ENCODE measurements around the gene GNB1L. TPM values are rescaled to one million over a fixed set of nuclear protein-coding genes. Genes with fewer than 3 reads are reported as not detected.

The GNB1L gene
- total and polyA plus RNA-seq, 10 of the 15 experiments (the other 5 are each of a cell fraction or from before 2014, with no cell fraction given), result 0.21 to 19.4 (median 6.8) TPM

GRCh38 chr22:19871023-19871844, 16.6 kb upstream of the GNB1L start:
- no peak overlapping the region for H3K4me3 ChIP-seq
- H3K9ac ChIP-seq (ENCODE audit: control insufficient read depth, insufficient read depth, low read length), result no peak overlapping the region
- no peak for FAIRE-seq
- CTCF ChIA-PET, result interaction anchor here (0.8 kb wide), 1 partner anchor 11 kb away, joined by 3 read pairs; no protein-coding TSS in a partner anchor
- in situ Hi-C loops (cut with MboI), result no loop called here
- SMC1A ChIA-PET (ENCODE audit: uncharacterized antibody, unreplicated experiment), result no interaction called here
- intact Hi-C loops (cut with micrococcal nuclease; ENCODE audit: unreplicated experiment), result no loop called here
- POLR2A ChIA-PET, result interaction anchor here (1.0 kb wide), 1 partner anchor 23 kb away, joined by 3 read pairs; no protein-coding TSS in a partner anchor
- H4K20me1 ChIP-seq (ENCODE audit: control insufficient read depth, insufficient read depth), result no peaks in the 10 kb centered on the region
- no peaks in the 10 kb centered on the region for H3K4me1 ChIP-seq (ENCODE audit: control insufficient read depth, insufficient read depth, low read length)
- H3K4me2 ChIP-seq (ENCODE audit: control insufficient read depth, insufficient read depth), result no peak overlapping the region
- RAD21 ChIA-PET (ENCODE audit: unreplicated experiment), result no interaction called here
- no peaks in the 10 kb centered on the region for H3K79me2 ChIP-seq (ENCODE audit: control insufficient read depth, insufficient read depth, low read length)
- DNase-seq (ENCODE audit: low read depth, low spot score), result no peak
- H3K36me3 ChIP-seq (ENCODE audit: control insufficient read depth in 2 of 2, insufficient read depth in 2 of 2, low read length in 1 of 2), result no peaks in the 10 kb centered on the region
- no peak overlapping the region for H3K27ac ChIP-seq (ENCODE audit: control insufficient read depth, insufficient read depth)
- TF ChIP-seq EZH2 (IDR thresholded peaks at IDR 0.05; ENCODE audit: borderline replicate concordance, control insufficient read depth, low read depth, low read length), result no peak
- no peak for TF ChIP-seq SUZ12 (IDR thresholded peaks at IDR 0.05; ENCODE audit: unreplicated experiment)
- TF ChIP-seq PAX5 (IDR thresholded peaks at IDR 0.05; ENCODE audit: borderline replicate concordance, low read depth, low read length), result no peak
- TF ChIP-seq KDM1A (IDR thresholded peaks at IDR 0.05; ENCODE audit: borderline replicate concordance), result no peak
- 49% methylated on average over 19 of the region's 19 CpGs for WGBS (ENCODE audit: insufficient coverage, insufficient replicate concordance, low lambda C conversion rate, missing lambda C conversion rate)
- H3K9me3 ChIP-seq (replicated peaks; ENCODE audit: control insufficient read depth, insufficient read depth, low read length), result no peaks in the 10 kb centered on the region
- no peak overlapping the region for H2AFZ ChIP-seq (ENCODE audit: control insufficient read depth, low read depth, low read length)
- H3K27me3 ChIP-seq (replicated peaks in 1 of 2; ENCODE audit: control insufficient read depth in 2 of 2, insufficient read depth in 2 of 2, low read length in 1 of 2), result no peaks in the 10 kb centered on the region
- no TSS peak for BruUV-seq (replicated peaks)
- no peak for ATAC-seq

GRCh38 chr22:19870153-19871022, 15.7 kb upstream of the GNB1L start:
- H3K9me3 ChIP-seq (replicated peaks; ENCODE audit: control insufficient read depth, insufficient read depth, low read length), result no peaks in the 10 kb centered on the region
- intact Hi-C loops (cut with micrococcal nuclease; ENCODE audit: unreplicated experiment) (no loop called here), in situ Hi-C loops (cut with MboI) (no loop called here)
- H3K36me3 ChIP-seq (ENCODE audit: control insufficient read depth in 2 of 2, insufficient read depth in 2 of 2, low read length in 1 of 2), result no peaks in the 10 kb centered on the region
- TF ChIP-seq, protein P1, sequence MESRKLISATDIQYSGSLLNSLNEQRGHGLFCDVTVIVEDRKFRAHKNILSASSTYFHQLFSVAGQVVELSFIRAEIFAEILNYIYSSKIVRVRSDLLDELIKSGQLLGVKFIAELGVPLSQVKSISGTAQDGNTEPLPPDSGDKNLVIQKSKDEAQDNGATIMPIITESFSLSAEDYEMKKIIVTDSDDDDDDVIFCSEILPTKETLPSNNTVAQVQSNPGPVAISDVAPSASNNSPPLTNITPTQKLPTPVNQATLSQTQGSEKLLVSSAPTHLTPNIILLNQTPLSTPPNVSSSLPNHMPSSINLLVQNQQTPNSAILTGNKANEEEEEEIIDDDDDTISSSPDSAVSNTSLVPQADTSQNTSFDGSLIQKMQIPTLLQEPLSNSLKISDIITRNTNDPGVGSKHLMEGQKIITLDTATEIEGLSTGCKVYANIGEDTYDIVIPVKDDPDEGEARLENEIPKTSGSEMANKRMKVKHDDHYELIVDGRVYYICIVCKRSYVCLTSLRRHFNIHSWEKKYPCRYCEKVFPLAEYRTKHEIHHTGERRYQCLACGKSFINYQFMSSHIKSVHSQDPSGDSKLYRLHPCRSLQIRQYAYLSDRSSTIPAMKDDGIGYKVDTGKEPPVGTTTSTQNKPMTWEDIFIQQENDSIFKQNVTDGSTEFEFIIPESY (IDR thresholded peaks at IDR 0.05), result no peak
- TF ChIP-seq BMI1 (IDR thresholded peaks at IDR 0.05; ENCODE audit: borderline replicate concordance) (no peak), CREM (IDR thresholded peaks at IDR 0.05; ENCODE audit: low read depth) (no peak), RBBP5 (conservative IDR thresholded peaks at IDR 0.05) (no peak), ESRRA (IDR thresholded peaks at IDR 0.05; ENCODE audit: low read length) (no peak), NFIC (IDR thresholded peaks at IDR 0.05; ENCODE audit: low read depth, low read length) (no peak), ETV6 (conservative IDR thresholded peaks at IDR 0.05 in 1 of 2, IDR thresholded peaks at IDR 0.05 in 1 of 2; ENCODE audit: borderline replicate concordance in 1 of 2, low read depth in 1 of 2) (no peak), ZSCAN29 (IDR thresholded peaks at IDR 0.05) (no peak), NR2C1 (IDR thresholded peaks at IDR 0.05) (no peak)
- RAD21 ChIA-PET (ENCODE audit: unreplicated experiment), result no interaction called here
- no TSS peak for BruUV-seq (replicated peaks)
- no peak for ATAC-seq
- no peaks in the 10 kb centered on the region for H3K79me2 ChIP-seq (ENCODE audit: control insufficient read depth, insufficient read depth, low read length)
- no peak overlapping the region for H3K9ac ChIP-seq (ENCODE audit: control insufficient read depth, insufficient read depth, low read length)
- H3K4me2 ChIP-seq (ENCODE audit: control insufficient read depth, insufficient read depth), result no peak overlapping the region
- SMC1A ChIA-PET (ENCODE audit: uncharacterized antibody, unreplicated experiment), result no interaction called here
- H3K4me1 ChIP-seq (ENCODE audit: control insufficient read depth, insufficient read depth, low read length), result no peaks in the 10 kb centered on the region
- 66% methylated on average over 29 of the region's 30 CpGs for WGBS (ENCODE audit: insufficient coverage, insufficient replicate concordance, low lambda C conversion rate, missing lambda C conversion rate)
- no peaks in the 10 kb centered on the region for H4K20me1 ChIP-seq (ENCODE audit: control insufficient read depth, insufficient read depth)
- H3K27me3 ChIP-seq (replicated peaks in 1 of 2; ENCODE audit: control insufficient read depth in 2 of 2, insufficient read depth in 2 of 2, low read length in 1 of 2), result no peaks in the 10 kb centered on the region
- no peak overlapping the region for H3K27ac ChIP-seq (ENCODE audit: control insufficient read depth, insufficient read depth)
- POLR2A ChIA-PET, result no interaction called here
- H3K4me3 ChIP-seq, result no peak overlapping the region
- H2AFZ ChIP-seq (ENCODE audit: control insufficient read depth, low read depth, low read length), result no peak overlapping the region
- FAIRE-seq, result no peak
- no peak for DNase-seq (ENCODE audit: low read depth, low spot score)
- CTCF ChIA-PET, result interaction anchor here (0.8 kb wide), 1 partner anchor 12 kb away, joined by 3 read pairs; no protein-coding TSS in a partner anchor

Data from GM12878 (cell line).